AG09319 (cell line): ENCODE results near the gene CCNB2.
"Not testable (repeated sequence)": the region's sequence is repeated elsewhere in the genome, so short reads cannot be mapped to it uniquely, and the experiment has no call there.

Experiments
- DNase-seq: peaks from one replicate; pipeline ENCODE4 v3.0.0-alpha.2; 2010; ENCODE audit warnings: low read depth; ENCODE audit errors: extremely low read depth
- TF ChIP-seq, protein P1 (sequence below): IDR thresholded peaks from 2 replicates; pipeline ENCODE4 v1.5.1; 2011; ENCODE audit warnings: low read depth, mild to moderate bottlenecking, inconsistent platforms, low read length, moderate library complexity

The CCNB2 gene

DNA sequence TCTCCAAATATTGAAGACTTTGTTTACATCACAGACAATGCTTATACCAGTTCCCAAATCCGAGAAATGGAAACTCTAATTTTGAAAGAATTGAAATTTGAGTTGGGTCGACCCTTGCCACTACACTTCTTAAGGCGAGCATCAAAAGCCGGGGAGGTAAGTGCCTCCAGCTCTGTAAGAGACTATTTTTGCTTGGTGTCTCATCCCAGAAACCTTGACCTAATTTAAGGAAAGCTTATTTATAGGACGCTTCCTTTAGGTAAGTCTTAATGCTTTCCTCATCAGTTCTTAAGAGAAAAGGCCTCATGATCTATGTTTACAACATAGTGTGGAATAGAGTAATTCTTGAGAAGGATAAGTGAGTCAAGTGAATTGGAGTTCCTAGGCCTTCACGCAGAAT, 11.8 kb downstream of the CCNB2 start:
- TF ChIP-seq, protein P1, sequence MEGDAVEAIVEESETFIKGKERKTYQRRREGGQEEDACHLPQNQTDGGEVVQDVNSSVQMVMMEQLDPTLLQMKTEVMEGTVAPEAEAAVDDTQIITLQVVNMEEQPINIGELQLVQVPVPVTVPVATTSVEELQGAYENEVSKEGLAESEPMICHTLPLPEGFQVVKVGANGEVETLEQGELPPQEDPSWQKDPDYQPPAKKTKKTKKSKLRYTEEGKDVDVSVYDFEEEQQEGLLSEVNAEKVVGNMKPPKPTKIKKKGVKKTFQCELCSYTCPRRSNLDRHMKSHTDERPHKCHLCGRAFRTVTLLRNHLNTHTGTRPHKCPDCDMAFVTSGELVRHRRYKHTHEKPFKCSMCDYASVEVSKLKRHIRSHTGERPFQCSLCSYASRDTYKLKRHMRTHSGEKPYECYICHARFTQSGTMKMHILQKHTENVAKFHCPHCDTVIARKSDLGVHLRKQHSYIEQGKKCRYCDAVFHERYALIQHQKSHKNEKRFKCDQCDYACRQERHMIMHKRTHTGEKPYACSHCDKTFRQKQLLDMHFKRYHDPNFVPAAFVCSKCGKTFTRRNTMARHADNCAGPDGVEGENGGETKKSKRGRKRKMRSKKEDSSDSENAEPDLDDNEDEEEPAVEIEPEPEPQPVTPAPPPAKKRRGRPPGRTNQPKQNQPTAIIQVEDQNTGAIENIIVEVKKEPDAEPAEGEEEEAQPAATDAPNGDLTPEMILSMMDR: no peak
- no peak for DNase-seq

DNA sequence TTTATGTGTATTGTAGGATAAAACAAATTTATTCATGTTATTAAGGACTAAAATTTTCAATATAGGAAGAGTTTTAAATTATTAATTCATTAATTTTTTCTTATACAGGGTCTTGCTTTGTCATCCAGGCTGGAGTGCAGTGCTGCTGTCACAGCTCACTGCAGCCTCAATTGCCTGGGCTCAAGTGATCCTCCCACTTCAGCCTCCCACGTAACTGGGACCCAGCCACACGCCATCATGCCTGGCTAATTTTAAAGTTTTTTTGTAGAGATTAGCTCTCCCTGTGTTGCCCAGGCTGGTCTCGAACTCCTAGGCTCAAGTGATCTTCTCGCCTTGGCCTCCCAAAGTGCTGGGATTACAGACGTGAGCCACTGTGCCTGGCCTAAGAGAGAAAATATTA, 14.7 kb downstream of the CCNB2 start:
- no peak for DNase-seq

DNA sequence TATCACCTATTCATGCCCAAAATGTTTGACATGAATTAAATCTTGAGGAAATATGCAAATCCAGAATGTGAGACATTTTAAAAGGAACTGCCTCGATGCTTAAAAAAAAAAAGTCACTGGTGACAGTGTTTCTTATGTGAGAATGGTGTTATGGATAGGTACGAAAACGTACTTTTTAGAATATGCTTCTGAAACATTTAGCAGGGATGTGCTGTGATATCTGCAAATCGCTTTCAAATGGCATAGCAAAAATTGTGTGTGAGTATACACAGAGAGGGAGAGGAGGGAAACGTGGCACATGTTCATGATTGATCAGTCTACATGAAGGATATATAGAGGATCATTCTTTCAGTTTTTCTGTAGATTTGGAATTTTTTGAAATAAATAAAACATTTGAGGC, 16.0 kb downstream of the CCNB2 start:
- no peak for DNase-seq
- TF ChIP-seq, protein P1: no peak

More for the DNA sequence above, 14.7 kb downstream of the CCNB2 start:
- TF ChIP-seq, protein P1: no peak

DNA sequence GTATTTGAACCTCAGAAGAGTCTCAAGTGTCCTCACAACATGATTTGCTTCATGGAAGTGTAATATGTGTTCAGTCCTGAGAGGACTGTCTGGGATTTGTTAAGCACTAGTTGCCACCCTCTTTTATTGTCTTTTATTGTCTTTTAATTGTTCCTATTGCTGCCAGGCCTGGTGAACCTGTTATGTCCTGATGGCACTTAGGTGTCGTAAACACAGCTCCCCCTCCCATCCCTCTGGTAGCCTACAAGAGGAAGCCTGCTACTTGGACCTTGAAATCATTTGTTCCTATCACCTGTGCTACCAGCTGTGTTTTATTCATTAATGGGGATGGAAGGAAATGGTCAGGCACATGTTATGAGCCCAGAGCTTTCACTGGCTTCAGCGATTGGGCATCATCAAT, 19.3 kb downstream of the CCNB2 start:
- no peak for DNase-seq

DNA sequence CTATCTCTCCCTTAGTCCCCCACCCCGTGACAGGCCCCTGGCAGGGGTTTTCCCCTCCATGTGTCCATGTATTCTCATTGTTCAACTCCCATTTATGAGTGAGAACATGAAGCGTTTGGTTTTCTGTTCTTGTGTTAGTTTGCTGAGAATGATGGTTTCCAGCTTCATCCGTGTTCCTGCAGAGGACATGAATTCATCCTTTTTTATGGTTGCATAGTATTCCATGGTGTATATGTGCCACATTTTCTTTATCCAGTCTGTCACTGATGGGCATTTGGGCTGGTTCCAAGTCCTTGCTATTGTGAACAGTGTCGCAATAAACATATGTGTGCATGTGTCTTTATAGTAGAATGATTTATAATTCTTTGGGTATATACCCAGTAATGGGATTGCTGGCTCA, 20.7 kb downstream of the CCNB2 start:
- DNase-seq: not testable (repeated sequence)

More for the DNA sequence above, 19.3 kb downstream of the CCNB2 start:
- TF ChIP-seq, protein P1: no peak

DNA sequence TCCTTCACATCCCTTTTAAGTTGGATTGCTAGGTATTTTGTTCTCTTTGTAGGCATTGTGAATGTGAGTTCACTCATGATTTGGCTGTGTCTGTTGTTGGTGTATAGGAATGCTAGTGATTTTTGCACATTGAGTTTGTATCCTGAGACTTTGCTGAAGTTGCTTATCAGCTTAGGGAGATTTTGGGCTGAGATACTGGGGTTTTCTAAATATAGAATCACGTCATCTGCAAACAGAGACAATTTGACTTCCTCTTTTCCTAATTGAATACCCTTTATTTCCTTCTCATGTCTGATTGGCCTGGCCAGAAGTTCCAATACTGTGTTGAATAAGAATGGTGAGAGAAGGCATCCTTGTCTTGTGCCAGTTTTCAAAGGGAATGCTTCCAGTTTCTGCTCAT, 22.3 kb downstream of the CCNB2 start:
- DNase-seq: not testable (repeated sequence)

DNA sequence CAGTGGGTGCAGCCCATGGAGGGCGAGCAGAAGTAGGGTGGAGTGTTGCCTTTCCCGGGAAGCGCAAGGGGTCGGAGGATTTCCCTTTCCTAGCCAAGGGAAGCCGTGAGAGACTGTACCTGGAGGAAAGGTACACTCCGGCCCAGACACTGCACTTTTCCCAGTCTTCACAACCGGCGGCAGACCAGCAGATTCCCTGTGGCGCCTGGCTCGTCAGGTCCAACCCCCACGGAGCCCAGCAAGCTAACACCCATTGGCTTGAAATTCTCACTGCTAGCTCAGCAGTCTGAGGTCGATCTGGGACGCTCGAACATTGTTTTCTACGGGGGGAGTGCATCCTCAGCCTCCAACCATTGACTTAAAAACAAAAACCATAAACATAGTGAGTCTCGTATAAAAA, 26.5 kb downstream of the CCNB2 start:
- no peak for DNase-seq
- TF ChIP-seq, protein P1: no peak

DNA sequence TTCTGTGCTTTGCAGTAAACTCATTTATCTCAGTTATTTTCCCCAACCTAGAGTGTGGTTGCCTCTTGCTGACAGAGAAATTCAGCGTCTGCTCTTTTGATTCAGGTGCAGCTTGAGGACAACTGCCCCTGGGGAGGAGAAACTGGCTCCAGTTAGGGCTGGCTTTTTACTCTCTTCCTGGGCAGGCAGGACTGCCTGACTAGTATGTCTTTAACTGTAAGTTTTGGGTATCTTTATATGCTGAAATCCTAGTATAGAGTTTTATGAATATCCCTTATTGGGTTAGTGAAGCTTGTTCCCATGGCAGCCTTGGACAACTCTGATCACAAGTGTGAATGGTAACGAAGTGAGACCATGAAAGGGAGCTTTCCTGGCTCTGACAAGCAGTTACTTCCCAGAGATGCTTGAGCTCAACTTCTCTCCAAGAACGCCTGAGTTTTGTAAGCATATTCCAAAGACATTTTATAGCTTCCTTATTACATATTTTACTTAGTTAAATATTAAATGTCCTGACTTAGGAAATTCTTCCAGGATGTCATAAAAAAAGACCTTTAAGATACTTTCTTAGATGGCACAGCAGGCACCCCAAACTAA, 27.1 kb downstream of the CCNB2 start:
- TF ChIP-seq, protein P1: no peak
- no peak for DNase-seq
